Left hindlimb (tissue), 1 donor: Measurements from ENCODE around the gene SEMA6D.

ENCODE experiments used
- DNase-seq: peaks from one replicate; pipeline ENCODE4 v3.0.0-alpha.2; 2018

Gene SEMA6D

GRCh38 chr15:47794252-47794914, 77.1 kb downstream of the SEMA6D start:
- no peak for DNase-seq

DNA sequence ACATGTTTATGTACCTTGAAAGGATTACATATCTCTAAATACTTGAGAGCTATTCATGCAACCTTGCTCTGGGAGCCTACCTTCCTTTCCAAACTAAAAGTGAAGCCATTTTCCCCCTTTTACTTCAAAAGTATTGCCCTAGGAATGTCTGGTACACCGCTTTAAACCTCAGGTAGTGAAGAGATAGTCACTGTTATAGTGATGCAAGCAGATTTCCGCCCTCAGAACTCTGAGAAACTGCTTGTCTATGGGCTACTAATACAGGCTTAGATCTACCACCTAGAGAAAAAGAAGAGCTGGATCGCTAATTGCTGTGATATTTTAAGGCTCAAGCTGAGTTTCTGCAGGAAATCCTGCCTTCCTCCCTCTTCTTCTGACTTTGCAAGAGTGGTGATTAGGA, 78.6 kb downstream of the SEMA6D start:
- DNase-seq, result no peak

DNA sequence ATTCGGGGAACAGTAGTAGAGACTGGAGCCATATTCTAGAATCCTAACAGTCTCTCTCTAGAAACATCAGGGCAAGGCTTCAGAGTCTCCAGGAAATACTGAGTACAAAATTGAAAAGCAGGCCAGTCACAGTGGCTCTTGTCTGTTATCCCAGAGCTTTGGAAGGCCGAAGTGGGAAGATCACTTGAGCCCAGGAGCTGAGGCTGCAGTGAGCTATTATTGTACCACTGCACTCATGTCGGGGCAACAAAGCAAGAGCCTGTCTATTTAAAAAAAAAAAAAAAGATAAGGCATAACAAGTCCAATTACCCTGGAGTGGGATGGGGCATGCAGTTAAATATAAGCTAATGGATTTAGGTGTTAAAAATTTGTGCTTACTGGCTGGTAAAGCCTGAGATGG, 79.0 kb downstream of the SEMA6D start:
- DNase-seq, result no peak

- no peak for DNase-seq
These were observed 79.5 kb downstream of the SEMA6D start for GRCh38 chr15:47796830-47797229.

DNA sequence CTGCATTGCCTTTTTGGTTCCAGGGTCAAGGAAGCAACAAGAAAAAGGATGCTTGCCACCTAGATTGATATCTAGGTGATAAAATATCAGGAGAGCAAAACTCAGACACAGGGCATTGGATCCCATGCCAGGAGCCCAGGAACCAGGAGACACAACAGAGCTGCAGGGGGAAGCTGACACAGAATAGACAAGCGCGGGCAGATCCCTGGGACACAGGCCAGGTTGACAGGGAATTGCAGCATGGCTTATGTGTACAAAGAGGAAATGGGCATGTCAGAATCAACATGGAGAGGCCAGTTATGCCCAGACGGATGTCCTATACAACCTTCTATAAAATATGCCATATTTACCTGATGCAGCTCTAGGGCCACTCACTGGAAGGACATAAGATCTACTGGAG, 84.2 kb downstream of the SEMA6D start:
- no peak for DNase-seq

DNA sequence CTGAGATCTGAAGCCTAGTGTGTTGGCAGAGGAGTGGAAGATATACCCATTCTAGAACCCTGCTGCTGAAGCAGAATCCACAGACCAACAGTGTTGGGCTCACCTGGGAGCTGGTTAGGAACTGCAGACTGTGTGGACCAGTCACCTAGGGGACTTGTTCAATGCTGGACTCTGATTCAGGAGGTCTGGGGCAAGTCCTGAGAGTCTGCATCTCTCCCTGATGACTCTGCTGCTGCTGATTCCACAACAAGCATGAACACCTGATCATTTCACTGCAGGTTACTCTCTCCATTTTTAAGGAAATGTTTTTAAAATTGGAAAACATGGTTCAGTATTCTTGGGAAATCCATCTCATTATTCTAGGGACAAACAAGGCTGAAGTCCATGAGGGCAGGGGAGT, 84.9 kb downstream of the SEMA6D start:
- DNase-seq, result no peak

DNA sequence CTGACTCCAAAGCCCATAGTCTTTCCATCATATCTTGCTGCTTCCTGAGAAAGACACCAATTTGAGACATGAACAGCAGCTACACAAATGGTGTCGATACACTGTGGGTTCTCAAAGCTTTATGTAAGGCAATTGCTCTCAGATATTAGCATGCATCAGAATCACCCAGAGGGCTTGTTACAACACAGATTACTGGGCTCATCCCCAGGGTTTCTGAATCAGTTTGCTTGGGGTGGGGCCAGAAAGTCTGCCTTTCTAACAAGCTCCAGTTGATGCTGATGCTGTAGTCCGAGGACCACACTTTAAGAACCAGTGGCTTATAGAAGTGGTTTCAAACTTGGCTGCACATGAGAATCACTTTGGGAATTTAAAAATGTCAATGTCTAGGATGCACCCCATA, 86.5 kb downstream of the SEMA6D start:
- DNase-seq, result no peak

- DNase-seq, result no peak
These were observed 87.4 kb downstream of the SEMA6D start for GRCh38 chr15:47804733-47805132.

DNA sequence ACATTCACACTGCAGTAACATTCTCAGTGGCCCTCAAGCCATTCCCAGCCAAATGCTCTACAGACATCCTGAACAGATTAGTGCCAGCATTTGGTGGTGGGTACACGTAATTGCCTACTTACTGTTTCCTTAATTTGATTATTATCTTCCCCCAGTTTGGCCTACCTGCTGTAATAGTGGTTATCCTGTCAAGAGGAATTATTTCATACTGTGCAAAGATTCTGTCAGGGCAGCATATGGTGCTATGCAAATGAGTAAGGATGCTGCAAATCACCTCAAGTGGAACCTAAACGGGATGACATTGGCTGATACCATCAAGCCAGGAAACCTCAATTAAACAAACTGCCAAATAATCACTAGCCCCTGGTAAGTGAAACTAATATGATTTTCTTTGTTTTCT, 88.7 kb downstream of the SEMA6D start:
- no peak for DNase-seq

DNA sequence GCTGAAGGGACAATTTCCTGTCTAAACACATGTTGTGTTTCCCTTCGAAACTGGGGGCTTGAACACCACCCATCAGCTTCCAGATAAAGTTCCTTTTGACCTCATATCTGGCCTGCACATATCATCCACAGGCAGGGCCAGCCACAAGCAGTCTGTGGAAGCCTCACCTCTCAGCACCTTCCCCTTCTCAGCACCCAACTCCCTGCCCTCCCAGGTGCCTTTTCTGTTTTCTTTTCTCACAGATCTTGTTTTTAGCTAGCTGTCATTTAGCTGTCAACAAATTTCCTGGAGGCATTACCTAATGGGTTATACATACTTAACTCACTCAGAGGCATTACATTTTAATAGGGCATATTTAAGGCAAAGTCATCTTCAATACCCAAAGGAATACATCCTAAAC, 93.9 kb downstream of the SEMA6D start:
- no peak for DNase-seq

GRCh38 chr15:47812470-47812999, 95.2 kb downstream of the SEMA6D start:
- DNase-seq, result no peak

- DNase-seq, result no peak
These were observed 96.6 kb downstream of the SEMA6D start for GRCh38 chr15:47813748-47814384.

GRCh38 chr15:47814620-47815019, 97.3 kb downstream of the SEMA6D start:
- DNase-seq, result no peak

DNA sequence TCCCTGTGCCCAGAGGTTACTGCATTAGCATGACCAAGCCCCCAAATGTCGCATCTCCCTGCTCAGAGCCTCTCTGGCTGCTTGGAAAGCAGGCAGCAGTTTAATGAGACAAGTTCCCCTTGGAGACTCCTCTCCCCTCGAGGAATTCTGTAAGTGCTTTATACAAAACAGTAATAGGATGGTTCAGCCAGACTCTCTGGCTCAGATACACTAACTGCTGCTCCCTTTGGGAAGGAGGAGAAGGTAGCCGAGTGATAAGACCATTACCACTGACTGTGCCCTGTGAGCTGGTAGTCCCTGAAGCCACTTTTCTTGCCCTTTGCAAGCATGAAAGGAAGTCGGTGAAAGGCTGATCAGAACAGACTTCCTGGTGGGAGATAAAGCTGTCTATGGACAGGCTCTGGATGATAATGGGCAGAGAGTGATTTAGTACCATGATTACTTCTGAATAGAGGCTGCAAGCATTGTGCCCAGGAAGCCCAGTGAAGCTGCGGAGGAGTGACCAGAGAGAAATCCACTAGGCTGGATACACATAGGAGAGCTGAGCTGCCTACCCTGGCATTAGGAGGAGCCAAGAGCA, 100.8 kb downstream of the SEMA6D start:
- DNase-seq, result no peak

- DNase-seq, result no peak
These were observed 101.9 kb downstream of the SEMA6D start for GRCh38 chr15:47819158-47819557.

DNA sequence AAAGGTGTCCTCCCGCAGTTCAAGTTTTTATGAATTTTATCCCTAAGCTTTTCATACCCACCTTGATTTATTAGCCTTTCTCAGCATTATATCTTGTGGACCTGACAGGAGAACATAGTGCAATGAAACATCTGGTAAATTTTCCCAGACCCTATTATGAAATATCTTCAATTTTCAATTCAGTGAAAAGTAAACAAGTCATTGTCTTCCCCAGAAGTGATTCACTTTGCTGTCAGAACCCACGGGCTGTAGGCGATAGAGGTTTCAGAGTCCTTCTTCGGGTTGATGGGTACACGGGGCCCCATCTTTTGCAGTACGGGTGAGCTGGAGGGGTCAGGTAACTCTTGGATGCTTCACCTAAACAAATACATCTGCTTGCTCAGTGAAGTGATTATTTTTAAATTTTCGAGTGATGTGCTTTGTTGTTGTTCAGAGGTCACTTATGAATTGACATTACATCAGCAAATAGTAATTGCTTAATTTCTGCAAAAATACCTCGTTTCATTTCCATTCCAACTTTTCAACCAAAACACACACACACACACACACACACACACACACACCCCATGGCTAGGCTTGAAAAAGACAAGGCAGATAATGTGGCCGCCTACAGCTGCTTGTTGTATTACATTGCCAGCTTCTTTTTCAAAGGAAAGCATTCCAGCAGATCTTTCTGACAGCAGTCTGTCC, 102.9 kb downstream of the SEMA6D start:
- DNase-seq, result no peak

GRCh38 chr15:47820747-47821319, 103.5 kb downstream of the SEMA6D start:
- no peak for DNase-seq

DNA sequence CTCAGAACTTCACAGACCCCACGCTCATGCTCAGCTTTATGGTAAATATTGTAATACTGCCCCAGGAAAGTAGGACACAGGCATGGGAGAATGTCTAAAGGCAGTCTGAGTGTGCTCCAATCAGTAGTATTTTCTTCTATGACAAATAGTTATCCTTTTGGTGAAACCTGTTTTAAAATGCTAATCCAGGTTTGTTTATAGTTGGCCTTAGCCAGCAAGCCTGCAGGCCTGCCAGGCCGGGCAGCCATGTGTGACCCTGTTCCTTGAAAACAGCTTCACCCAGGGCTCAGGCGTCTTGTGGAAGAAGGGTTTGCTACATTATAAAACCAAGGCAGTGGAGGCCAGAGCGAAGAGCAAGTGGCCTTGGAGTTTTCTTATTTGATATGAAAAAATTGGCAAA, 104.7 kb downstream of the SEMA6D start:
- DNase-seq, result no peak
